ENCODE results near the gene DRG2.

The DRG2 gene

DNA sequence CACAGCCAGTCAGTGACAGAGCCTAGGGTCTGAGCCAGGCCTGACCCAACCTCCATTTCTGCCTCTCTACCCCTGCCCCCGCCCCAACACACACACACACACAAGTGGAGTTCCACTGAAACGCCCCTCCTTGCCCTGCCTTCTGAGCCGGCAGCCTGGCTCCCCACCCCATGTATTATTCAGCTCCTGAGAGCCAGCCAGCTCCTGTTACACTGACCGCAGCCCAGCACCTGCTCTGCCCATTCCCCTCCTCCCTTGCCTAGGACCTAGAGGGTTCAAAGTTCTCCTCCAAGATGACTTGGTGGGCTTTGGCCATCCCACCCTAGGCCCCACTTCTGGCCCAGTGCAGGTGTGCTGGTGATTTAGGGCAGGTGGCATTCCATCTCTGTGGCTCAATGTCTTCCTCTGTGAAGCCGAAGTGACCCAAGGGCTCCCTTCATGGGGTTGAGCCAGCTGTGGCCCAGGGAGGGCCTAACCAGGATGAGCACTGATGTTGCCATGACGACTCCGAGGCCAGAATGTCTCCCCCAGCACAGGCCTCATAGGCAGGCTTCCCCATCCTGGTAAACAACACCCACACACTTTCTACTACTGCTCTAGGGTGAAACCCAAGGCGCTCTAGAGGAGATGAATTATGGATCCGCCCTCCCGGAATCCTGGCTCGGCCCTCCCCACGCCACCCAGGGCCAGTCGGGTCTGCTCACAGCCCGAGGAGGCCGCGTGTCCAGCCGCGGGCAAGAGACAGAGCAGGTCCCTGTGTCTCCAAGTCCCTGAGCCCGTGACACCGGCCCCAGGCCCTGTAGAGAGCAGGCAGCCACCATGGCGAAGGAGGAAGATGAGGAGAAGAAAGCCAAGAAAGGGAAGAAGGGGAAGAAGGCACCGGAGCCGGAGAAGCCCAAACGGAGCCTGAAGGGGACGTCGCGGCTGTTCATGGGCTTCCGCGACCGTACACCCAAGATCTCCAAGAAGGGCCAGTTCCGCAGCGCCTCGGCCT lies 30.5 kb downstream of the DRG2 start:
- no peaks in the 10 kb centered on the region for H3K9me3 ChIP-seq (ENCODE audit: control insufficient read depth, low read length)
- H3K4me3 ChIP-seq (ENCODE audit: low read depth, low read length), result no peak overlapping the region
- H3K79me2 ChIP-seq, result no peaks in the 10 kb centered on the region
- no peak overlapping the region for H3K27ac ChIP-seq
- no peaks in the 10 kb centered on the region for H3K36me3 ChIP-seq (ENCODE audit: control insufficient read depth, insufficient read depth, low read length)
- H3K4me1 ChIP-seq, result no peaks in the 10 kb centered on the region
- TF ChIP-seq, protein P1, sequence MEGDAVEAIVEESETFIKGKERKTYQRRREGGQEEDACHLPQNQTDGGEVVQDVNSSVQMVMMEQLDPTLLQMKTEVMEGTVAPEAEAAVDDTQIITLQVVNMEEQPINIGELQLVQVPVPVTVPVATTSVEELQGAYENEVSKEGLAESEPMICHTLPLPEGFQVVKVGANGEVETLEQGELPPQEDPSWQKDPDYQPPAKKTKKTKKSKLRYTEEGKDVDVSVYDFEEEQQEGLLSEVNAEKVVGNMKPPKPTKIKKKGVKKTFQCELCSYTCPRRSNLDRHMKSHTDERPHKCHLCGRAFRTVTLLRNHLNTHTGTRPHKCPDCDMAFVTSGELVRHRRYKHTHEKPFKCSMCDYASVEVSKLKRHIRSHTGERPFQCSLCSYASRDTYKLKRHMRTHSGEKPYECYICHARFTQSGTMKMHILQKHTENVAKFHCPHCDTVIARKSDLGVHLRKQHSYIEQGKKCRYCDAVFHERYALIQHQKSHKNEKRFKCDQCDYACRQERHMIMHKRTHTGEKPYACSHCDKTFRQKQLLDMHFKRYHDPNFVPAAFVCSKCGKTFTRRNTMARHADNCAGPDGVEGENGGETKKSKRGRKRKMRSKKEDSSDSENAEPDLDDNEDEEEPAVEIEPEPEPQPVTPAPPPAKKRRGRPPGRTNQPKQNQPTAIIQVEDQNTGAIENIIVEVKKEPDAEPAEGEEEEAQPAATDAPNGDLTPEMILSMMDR (IDR thresholded peaks at IDR 0.05), result no peak
- H3K4me2 ChIP-seq (ENCODE audit: low read length), result no peak overlapping the region
- H3K9ac ChIP-seq, result no peak overlapping the region
- no peaks in the 10 kb centered on the region for H3K27me3 ChIP-seq (ENCODE audit: control insufficient read depth, insufficient read depth, low read length)
- H2AFZ ChIP-seq, result no peak overlapping the region

DNA sequence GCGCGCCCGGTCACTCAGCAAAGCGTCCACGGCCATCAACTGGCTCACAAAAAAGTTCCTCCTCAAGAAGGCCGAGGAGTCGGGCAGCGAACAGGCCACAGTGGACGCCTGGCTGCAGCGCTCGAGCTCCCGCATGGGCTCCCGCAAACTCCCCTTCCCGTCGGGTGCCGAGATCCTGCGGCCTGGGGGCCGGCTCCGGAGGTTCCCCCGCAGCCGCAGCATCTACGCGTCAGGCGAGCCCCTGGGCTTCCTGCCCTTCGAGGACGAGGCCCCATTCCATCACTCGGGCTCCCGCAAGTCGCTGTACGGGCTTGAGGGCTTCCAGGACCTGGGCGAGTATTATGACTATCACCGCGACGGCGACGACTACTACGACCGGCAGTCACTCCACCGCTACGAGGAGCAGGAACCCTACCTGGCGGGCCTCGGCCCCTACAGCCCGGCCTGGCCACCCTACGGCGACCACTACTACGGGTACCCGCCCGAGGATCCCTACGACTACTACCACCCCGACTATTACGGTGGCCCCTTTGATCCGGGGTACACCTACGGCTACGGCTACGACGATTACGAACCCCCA lies 31.5 kb downstream of the DRG2 start:
- Histone ChIP-seq H3K4me3 (ENCODE audit: low read depth, low read length) (no peak overlapping the region), H3K36me3 (ENCODE audit: control insufficient read depth, insufficient read depth, low read length) (no peaks in the 10 kb centered on the region), H2AFZ (no peak overlapping the region), H3K9me3 (ENCODE audit: control insufficient read depth, low read length) (no peaks in the 10 kb centered on the region), H3K4me1 (no peaks in the 10 kb centered on the region), H3K4me2 (ENCODE audit: low read length) (no peak overlapping the region), H3K9ac (no peak overlapping the region), H3K27ac (no peak overlapping the region), H3K27me3 (ENCODE audit: control insufficient read depth, insufficient read depth, low read length) (no peaks in the 10 kb centered on the region), H3K79me2 (no peaks in the 10 kb centered on the region)
- TF ChIP-seq, protein P1 (IDR thresholded peaks at IDR 0.05), result no peak

DNA sequence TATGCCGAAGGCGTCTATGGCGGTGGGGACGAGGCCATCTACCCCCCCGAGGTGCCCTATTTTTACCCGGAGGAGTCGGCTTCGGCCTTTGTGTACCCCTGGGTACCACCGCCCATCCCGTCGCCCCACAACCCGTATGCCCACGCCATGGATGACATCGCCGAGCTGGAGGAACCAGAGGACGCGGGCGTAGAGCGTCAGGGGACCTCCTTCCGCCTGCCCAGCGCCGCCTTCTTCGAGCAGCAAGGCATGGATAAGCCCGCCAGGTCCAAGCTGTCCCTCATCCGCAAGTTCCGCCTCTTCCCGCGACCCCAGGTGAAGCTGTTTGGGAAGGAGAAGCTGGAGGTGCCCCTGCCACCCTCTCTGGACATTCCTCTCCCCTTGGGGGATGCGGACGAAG lies 32.2 kb downstream of the DRG2 start:
- no peak overlapping the region for H3K4me2 ChIP-seq (ENCODE audit: low read length)
- H3K27ac ChIP-seq, result no peak overlapping the region
- no peaks in the 10 kb centered on the region for H3K36me3 ChIP-seq (ENCODE audit: control insufficient read depth, insufficient read depth, low read length)
- no peak overlapping the region for H2AFZ ChIP-seq
- H3K79me2 ChIP-seq, result no peaks in the 10 kb centered on the region
- H3K4me1 ChIP-seq, result no peaks in the 10 kb centered on the region
- no peaks in the 10 kb centered on the region for H3K9me3 ChIP-seq (ENCODE audit: control insufficient read depth, low read length)
- TF ChIP-seq, protein P1 (IDR thresholded peaks at IDR 0.05), result no peak
- no peak overlapping the region for H3K4me3 ChIP-seq (ENCODE audit: low read depth, low read length)
- H3K27me3 ChIP-seq (ENCODE audit: control insufficient read depth, insufficient read depth, low read length), result no peaks in the 10 kb centered on the region
- no peak overlapping the region for H3K9ac ChIP-seq

DNA sequence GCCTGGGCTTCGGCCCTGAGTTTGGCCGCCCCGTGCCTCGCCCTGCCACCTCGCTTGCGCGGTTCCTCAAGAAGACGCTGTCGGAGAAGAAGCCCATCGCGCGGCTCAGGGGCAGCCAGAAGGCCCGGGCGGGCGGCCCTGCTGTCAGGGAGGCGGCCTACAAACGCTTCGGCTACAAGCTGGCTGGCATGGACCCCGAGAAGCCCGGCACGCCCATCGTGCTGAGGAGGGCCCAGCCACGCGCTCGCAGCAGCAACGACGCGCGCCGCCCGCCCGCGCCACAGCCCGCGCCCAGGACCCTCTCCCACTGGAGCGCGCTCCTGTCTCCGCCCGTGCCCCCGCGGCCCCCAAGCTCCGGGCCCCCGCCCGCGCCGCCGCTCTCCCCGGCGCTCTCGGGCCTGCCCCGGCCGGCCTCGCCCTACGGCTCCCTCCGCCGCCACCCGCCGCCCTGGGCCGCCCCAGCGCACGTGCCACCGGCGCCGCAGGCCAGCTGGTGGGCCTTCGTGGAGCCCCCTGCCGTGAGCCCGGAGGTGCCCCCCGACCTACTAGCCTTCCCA lies 32.8 kb downstream of the DRG2 start:
- TF ChIP-seq, protein P1 (IDR thresholded peaks at IDR 0.05), result no peak
- H3K4me3 ChIP-seq (ENCODE audit: low read depth, low read length), result no peak overlapping the region
- H3K36me3 ChIP-seq (ENCODE audit: control insufficient read depth, insufficient read depth, low read length), result no peaks in the 10 kb centered on the region
- no peak overlapping the region for H3K4me2 ChIP-seq (ENCODE audit: low read length)
- no peaks in the 10 kb centered on the region for H3K4me1 ChIP-seq
- no peak overlapping the region for H3K9ac ChIP-seq
- H3K9me3 ChIP-seq (ENCODE audit: control insufficient read depth, low read length), result no peaks in the 10 kb centered on the region
- H3K27me3 ChIP-seq (ENCODE audit: control insufficient read depth, insufficient read depth, low read length), result no peaks in the 10 kb centered on the region
- no peak overlapping the region for H3K27ac ChIP-seq
- no peak overlapping the region for H2AFZ ChIP-seq
- no peaks in the 10 kb centered on the region for H3K79me2 ChIP-seq

Data from parathyroid adenoma (tissue), 2 donors.